Fibroblast of skin of left biceps (primary cell): ENCODE data around the gene CADPS.
A peak's percentile ranks its signal among the peaks of the same experiment; 100 is the strongest.

Experiments used
- DNase-seq, 2 experiments: peaks; one replicate each; pipeline ENCODE4 v3.0.0-alpha.2; 2013; ENCODE audit warnings: low read depth in 2 of 2

The CADPS gene

DNA sequence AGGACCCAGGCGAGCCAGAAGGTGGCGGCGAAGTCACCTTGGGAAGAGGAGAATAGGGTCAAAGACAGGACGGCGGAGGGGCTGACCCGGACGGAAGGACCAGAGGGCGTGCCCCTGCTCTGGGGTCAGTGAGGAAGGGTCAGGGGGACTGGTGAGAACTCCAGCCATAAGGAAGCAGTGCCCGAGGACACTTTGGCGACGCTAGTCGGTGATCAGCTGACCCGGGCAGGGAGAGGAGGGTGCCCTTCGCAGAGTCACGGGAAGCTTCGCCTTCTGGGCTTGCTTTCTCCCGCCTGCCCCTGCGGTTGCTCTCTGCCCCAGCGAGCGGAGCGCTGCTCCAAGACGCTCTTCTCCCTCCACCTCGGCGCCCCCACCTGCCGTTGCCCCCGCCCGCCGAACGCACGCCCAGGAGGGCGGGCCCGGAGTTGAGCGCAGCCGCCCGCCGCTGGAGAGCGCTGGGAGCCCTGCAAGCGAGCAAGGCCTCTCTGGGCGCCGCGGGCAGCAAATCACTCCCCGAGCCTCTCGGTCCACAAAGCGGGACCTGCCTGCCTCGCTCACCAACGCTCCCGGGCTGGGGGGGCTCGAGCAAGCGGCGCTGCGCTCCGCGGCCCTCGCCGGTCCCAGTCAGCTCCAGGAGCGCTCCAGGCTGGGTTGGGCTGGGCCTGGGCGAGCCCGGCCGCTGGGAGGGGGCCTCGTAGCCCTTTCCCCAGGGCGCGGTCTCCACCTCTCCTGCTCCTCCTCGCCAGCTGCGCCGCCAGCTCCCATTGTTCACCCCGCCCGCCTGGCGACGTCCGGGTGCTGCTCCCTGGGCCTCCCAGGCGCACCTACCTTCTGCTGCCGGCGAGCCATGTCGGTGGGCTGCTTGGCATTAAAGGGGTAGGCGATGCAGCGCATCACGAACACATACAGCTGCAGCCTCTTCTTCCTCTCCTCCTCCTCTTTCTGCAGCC is 1.2 kb downstream of the CADPS start:
- DNase-seq = no peak

DNA sequence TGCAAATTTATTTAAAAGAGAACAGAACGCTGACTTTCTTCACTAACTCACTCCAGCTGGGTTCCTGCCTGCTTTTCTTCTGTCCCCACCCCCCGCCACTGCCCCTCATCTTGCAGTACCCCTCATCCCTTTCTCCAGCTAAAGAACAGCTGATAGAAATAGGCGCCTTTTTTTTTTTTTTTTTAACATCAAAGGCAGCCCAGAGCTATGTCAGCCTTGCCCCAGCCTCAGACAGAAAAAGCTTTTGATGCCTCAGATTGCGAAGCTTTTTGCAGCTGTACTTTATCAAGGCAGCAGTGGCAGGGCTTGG is 1.8 kb downstream of the CADPS start:
- DNase-seq = no peak

DNA sequence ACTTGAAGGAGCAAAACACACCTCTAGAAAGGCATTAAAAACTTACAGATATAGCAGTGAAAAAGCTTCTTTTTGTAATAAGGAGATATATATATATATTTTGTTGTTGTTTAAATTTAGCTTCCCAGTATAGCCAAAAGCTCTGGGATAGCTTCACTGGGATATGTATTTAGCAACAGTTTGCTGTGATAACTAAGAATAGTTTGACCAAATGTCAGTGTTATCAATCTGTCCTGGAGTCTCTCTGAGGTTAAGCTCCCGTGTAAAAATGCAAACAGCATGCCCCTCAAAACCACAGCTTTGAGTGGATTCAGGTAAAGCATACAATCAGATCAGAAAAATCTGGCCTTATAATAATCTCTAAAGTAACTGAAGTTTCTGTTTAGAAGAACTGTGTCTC is 2.9 kb downstream of the CADPS start:
- DNase-seq = no peak

DNA sequence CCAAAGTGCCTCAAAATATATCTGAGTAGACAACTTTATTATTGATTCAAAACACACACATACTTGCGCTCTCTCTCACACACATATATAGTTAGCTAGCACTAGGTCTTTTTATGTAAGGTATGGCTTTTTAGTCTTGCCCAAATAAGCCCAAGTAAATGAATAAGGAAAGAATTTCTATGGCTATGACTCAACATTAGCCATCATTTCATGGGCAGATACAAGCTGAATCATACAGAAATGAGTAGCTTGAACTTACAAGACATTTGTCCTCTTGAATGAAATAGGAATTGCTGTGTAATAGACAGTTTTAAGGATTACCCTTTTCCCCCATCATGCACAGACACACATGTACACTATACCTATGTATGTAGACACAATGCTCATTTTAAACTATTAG is 4.9 kb downstream of the CADPS start:
- peak in 1 of 2 experiments; percentile 43 for DNase-seq

DNA sequence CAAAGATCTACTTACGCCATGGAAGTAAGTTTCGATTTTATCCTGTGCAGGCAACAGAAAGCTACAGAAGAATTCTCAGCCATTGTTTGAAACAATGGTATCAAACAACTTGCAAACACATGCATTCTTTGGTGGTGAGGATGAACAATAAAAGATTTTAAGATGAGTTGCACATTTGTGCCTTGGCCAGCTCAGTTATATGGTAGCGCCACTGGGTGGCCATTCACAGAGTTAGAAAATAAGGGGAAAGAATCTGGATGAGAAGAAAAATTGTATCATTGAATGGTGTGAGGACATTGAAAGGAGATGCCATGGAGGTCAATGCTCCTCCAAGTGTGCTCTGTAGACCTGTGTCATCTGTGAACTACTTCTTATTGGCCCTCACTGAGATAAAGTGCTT is 11.6 kb downstream of the CADPS start:
- DNase-seq = no peak

DNA sequence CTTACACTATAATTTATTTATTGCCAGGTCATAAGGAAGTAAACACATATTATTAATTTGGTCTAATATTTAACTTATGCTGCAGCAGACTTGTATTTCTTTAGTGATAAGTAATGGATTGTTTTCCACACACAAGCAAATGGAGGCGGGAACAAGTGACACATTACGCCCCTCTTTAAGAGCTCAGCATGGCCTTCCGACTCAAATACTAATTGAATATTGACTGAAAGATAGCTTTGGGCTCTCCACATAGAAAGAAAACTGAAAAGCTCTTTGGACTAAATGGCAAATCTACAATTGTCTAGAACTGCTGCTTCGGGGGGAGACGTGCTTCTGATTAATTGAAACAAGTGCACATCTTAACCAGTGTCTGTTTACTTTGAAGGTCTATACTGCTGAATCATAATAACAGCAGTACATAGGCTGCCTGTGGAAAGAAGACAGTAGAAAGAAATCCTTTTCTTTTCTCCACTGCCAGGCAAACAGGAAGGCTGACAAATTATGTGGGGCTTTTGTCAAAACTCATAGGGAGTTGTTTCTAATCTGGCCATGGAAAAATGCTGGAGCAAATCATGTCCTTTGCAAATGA is 15.9 kb downstream of the CADPS start:
- no peak for DNase-seq

DNA sequence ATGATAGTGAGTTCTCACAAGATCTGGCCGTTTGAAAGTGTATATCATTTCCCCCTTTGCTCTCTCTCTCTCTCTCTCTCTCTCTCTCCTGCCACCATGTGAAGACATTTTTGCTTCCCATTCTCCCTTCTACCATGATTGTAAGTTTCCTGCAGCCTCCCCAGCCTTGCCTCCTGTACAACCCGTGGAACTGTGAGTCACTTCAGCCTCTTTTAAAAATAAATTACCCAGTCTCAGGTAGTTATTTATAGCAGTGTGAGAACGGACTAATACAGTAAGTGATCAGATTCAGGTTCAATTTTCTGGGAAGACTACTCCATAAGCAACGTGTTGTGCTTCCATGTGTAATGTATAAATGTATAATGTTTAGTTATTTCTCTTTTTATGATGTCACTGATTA is 29.2 kb downstream of the CADPS start:
- DNase-seq = no peak

DNA sequence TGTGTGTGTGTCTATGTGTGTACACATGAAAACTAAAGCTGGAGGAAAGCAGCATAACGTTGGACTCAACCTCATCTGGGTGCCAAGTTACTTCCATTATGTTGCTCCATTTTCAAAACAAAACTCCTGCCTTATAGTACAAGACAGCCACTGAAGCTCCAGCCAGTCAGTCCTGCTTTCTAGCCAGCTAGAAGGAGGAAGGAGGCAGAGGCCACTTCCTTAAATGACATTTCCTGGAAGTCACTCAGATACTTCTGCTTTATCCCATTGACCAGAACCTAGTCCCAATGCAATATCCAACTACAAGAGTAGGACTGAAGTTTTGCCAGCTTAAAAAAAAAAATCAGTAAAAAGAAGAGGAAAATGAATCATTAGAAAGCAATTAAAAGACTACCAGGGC is 31.7 kb downstream of the CADPS start:
- DNase-seq = no peak

DNA sequence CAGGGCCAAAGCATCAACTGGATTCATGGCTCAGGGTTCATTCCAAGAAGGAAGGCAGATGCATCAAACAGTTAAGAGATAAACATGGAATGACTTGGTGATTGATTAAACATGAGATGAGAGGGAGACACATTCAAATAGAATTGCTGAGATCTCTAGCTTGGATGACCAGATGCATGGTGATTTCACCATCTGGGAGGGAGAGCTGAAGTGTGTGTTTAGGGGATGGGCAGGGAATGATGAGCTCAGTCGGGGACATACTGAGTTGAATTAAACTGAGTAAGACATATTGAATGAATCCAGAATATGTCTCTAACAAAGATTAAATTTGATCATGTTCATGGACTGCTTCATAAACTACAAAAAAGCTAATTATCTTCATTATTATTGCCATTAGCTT is 35.5 kb downstream of the CADPS start:
- no peak for DNase-seq

DNA sequence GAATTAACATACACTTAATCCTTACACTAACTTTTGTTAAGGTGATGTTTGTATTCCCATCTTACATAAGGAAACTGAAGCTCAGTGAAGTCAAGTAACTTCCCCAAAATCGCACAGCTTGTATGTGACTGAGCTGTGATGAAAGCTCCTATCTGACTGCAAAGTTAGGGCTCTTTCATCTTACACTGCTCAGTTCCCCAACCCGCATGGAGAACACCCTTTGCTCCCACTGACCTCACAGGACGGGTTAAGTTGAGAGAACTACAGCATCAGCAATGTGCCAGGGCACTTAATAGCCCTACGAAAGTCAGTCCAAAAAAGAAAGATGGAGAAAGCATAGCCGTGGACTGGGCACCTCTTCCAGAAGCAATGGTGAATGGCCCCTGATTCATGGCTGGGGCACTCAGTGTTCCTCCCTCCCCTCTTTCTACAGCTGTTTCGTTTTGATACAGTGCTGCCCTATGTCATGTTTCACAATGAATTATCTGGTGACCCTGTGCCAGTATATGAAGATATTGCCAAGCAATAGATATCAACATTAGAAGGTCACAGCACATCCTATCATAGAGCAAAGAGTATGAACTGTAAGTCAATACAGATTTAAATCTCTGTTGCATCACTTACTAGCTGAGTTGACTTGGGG is 38.0 kb downstream of the CADPS start:
- no peak for DNase-seq

DNA sequence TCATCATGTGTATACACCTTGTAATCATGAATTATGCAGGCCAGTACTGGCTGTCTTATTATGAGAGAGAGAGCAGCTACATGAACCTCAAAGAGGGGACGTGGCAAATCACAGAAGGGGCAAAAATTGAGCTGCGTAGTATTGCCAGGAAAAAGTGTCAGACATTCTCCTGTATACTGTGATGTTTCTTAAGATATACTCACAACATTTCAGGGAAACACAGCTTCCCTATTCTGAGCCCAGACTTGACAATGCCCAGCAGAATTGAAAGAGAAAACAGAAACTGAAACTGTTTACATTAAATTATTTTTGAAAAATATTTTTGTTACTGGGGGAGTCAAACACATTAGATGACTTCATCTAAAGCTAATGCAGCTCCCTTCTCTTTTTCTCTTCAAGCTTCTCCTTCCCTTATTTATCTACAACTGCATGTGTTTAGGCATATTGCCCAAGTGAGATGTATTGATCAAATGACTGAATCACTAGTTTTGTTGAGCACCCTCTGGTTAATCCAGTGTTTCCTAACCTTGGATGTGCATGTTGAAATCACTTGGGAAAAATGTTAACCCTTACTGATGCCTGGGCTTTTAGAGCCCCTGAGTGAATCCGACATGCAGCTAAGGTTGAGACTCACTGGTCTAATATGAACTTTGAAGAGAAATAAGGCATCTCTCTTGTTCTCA is 39.5 kb downstream of the CADPS start:
- no peak for DNase-seq

DNA sequence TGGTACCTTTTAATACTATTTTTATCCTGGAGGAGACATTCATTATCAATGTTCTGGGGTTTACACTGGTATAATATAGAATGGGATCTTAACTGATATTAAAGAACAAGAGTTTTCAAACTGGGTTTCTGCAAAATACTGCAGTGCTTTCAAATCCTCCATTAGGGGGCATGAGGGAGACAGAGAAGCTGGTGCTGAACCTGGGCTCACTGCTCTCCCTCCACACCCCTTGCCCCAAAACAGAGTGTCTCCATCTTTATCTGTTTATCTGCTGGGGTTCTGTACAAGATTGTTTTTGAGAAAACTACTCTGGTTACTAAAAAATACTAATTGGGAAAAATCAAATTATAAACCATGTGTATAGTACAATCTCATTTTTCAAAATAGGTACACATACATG is 41.7 kb downstream of the CADPS start:
- no peak for DNase-seq

DNA sequence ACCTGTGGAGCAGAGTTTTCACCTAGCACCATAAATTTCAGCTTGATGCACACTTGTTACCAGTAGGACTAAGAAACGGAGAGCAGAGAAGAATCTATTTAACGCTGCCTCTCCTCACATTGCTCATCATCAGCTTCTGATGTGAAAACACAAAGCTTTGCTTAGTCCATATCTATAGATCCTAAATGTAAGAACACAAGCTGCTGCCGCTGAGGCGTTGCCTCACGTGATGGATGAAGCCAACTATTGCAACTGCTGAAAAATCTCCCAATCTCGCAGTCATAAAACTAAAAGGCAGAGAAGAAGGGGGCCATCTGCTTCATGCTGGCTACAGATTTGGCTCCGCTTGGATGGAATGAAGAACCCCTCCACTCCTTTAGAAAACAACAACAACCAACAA is 42.7 kb downstream of the CADPS start:
- DNase-seq = no peak

DNA sequence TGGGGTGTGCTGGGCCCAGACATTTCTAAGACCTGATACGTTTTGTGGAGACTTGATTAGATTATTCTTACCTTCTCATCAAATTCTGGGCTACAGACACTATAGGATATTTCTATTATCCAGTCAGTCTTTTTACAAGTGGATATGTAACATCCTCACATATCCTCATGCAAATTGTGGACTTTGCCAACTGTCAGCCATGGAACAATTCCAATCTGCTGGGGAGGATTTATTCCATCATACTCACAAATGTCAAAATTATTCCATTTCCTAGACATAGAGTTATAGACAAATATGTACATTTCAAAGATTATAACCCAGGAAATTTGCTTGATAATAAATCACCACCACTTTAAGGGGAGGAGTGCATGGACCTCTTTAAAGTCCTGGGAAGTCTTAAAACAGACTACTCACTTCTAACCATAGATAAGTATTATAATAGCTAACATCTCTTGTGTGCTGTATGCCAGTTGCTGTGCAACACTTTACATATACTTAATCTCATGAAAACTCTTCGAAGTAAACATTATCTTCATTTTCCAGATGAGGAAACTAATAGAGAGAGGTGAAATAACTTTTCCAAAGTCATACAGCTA is 44.4 kb downstream of the CADPS start:
- DNase-seq = no peak

DNA sequence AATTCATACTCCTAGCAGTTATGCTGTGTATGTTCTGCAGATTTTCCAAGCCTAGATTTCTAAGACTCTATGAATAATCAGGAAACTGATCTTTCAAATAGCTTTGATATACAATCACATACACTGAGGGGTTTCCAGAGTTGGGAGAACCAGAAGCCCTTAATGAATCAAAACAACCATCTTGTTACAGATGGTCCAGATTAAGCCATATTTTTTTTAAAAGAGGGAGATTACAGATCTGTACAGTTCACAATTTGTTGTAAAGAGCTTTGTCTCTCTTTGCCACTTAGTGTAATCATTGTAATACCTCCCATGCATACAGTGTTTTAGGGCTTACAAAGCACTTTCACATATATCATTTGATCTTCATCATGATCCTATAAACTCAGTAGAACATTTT is 47.7 kb downstream of the CADPS start:
- DNase-seq = no peak

DNA sequence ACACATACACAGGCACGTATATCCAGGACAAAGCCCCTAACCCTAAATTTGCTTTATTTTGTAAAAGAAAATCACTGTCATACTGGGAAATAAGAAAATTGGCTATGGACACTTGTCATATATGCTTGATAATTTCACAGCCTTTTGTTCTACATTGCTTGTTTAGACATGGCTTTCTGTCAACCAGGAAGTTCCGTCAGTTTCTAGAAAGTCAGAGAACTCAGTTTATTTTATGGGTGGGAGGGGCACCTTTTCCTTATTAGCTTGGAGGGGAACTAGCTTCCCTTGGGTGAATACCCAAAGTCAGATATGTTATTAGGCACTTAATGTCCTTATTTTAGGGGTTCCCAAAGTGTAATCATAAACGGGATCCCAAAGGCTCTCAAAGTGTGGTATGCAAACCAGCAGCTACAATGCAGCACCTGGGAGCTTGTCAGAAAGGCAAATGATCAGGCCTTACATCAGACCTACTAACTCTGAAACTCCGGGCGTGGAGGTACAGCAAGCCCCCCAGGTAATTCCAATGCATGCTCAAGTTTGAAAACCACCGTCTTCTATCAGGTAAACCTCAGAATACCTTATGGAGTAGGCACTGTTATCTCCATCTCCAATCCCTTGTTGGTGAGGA is 50.1 kb downstream of the CADPS start:
- no peak for DNase-seq

DNA sequence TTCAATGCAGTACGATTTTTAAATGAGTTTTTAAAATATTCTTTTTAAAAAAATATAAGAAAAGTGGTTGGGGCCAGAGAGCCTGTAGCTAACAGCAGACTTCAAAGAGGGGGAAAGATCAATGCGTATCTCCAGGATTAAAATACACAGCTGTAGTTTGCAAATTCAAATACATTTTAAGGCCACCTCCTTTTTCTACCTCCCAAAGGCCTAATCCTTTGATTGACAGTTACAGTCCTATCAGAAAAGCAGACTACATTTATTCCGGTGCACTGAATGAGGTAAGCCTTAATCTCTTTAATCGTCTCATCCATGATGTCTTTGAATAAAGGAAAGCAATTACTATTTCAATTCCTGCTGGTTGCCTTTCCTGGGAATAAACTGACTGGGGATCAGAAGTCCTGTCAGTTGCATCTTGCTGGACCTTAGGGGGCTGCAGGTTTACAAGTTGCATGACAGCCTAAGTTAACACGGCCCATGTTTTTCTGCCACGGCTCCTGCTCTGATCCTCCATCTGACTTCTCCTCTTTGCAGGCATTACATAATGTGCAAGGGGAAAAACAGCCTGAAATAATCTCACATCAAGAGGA is 51.7 kb downstream of the CADPS start:
- DNase-seq = no peak

DNA sequence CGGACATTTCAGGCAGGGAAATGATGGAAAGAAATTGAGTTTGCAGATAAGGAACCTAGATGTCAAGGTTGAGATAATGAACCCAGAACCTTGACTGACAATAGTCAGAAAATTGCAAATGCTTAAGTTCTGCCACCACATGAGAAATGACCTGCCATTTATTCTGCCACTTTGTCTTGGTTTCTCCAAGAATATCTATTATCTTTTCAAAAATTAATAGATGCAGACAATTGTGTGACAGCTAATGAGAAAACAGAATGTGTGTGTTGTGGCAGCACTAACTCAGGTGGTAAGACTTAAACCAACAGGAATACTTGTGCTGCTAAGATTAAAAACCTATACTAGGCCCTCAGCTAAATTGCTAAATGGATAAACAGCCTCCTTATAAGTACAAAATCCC is 52.3 kb downstream of the CADPS start:
- no peak for DNase-seq

DNA sequence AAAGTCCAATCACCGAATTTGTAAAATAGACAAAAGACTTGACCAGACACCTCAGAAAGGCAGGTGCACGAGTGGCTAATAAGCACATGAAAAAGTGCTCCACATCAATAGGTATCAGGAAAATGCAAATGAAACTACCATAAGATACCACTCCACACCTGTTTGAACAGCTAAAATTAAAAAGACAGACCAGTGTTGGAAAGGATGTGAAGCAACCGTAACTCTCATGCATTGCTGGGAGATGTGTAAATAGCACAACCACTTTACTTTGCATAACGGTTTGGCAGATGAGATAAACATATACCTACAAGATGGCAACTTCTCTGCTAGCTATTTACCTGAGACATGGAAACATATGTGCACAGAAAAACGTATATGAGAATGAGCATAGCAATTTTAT is 56.9 kb downstream of the CADPS start:
- DNase-seq = no peak

DNA sequence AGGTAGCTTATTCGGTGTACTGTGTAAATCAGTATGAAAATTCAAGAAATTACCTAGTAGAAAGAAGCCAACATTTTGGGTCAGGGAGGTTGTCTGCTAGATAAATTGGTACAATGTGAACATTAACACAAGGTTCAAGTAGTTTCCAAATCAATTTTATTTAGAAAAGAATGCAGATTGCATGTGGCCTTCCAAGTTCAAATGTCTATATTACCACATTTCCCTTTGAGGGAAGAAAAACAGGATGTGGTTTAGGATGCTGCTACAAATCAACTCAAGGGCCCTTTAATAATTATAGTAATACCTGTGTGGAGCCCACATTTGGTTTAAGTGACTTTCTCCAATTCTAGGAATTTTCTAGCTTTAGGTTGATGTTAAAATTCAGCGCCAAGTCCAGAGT is 57.5 kb downstream of the CADPS start:
- no peak for DNase-seq

DNA sequence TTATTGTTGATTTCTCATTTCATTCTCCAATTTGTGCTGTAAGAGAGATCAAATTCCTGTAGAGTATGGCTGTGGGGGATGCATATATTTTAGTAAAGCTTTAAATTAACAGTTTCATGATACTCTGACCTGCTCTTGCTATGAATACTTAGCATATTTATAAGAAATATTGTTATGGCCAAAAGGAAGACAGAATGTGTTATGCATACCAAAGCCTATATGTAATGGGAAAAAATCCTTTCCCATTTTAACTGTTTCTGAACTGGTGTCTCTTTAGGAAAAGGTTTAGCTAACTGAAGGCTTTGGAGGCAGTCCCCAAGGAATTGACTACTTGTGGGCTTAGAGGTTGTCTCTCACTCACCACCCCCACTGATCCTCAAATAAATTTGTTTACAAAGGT is 59.2 kb downstream of the CADPS start:
- DNase-seq = peak; percentile 11 to 25
